HepG2 (cell line): ENCODE measurements around the gene TSSK2. TPM values are rescaled to one million over a fixed set of nuclear protein-coding genes. Genes with fewer than 3 reads are reported as not detected.

Experiments
- ATF7-NPFF ChIP-seq: sonication (generic); formaldehyde crosslinking; IDR thresholded peaks from 2 replicates; pipeline ENCODE4 v1.8.1; 2023; ENCODE audit warnings: mild to moderate bottlenecking, low read depth, missing genetic modification reagents, moderate library complexity
- FOSL1 ChIP-seq: sonication (generic); formaldehyde crosslinking; IDR thresholded peaks from 2 replicates; pipeline ENCODE4 v1.9.0; 2021; ENCODE audit warnings: missing genetic modification reagents, borderline replicate concordance
- GABPB1 ChIP-seq: IDR thresholded peaks from 2 replicates; pipeline ENCODE4 v1.6.1; 2016; ENCODE audit warnings: mild to moderate bottlenecking, missing genetic modification reagents, moderate library complexity, missing compliant biosample characterization
- HNRNPK ChIP-seq: fragments of 200-400 bp; formaldehyde crosslinking; IDR thresholded peaks from 2 replicates; pipeline ENCODE4 v1.6.1; 2018; ENCODE audit warnings: low read length, low read depth, moderate library complexity, mild to moderate bottlenecking; ENCODE audit not compliant: poor library complexity, severe bottlenecking
- HOXA3 ChIP-seq: sonication (generic); formaldehyde crosslinking; IDR thresholded peaks from 2 replicates; pipeline ENCODE4 v1.5.0; 2020; ENCODE audit warnings: missing genetic modification reagents
- NFYB ChIP-seq: sonication (generic); formaldehyde crosslinking; IDR thresholded peaks from 2 replicates; pipeline ENCODE4 v1.4.0; 2020; ENCODE audit warnings: missing genetic modification reagents
- RBM22 ChIP-seq: fragments of 200-400 bp; formaldehyde crosslinking; optimal IDR thresholded peaks from 2 replicates; pipeline ENCODE3; 2017; ENCODE audit warnings: mild to moderate bottlenecking, low read length, moderate library complexity
- RBM39 ChIP-seq: fragments of 200-400 bp; formaldehyde crosslinking; IDR thresholded peaks from one replicate; pipeline ENCODE4 v1.6.1; 2018; ENCODE audit warnings: antibody characterized with exemption, mild to moderate bottlenecking, low read depth, low read length; ENCODE audit not compliant: poor library complexity, severe bottlenecking
- SATB2 ChIP-seq: sonication (generic); formaldehyde crosslinking; IDR thresholded peaks from 2 replicates; pipeline ENCODE4 v1.5.0; 2020; ENCODE audit warnings: missing genetic modification reagents
- ZNF549 ChIP-seq: sonication (generic); formaldehyde crosslinking; IDR thresholded peaks from 2 replicates; pipeline ENCODE4 v1.5.0; 2020; ENCODE audit warnings: missing genetic modification reagents
- ZNF598 ChIP-seq: sonication (generic); formaldehyde crosslinking; IDR thresholded peaks from 2 replicates; pipeline ENCODE4 v1.5.1; 2020; ENCODE audit warnings: mild to moderate bottlenecking, missing genetic modification reagents, borderline replicate concordance
- polyA plus RNA-seq, 8 experiments: library from polyadenylated mRNA; depleted of rRNA in 3 of 8; stranded (reverse) in 7 of 8; unstranded in 1 of 8; fragments of >200 nt; fragmentation: Illumina TruSeq in 4 of 8; extraction: Trizol in 4 of 8; gene quantifications; 2 replicates each; pipeline versions ENCODE4 v1.2.1 to v1.2.3, GENCODE V29; 2011 to 2016; ENCODE audit warnings: low read depth in 4 of 8, missing spikeins in 1 of 8, mixed read lengths in 1 of 8; ENCODE audit not compliant: insufficient read depth in 1 of 8
- total RNA-seq, 5 experiments: library from RNA; depleted of rRNA; stranded (reverse); fragments of >200 nt; fragmentation: Illumina TruSeq; extraction: Trizol; gene quantifications; 2 replicates each; pipeline ENCODE4 v1.2.3, GENCODE V29; 2016; ENCODE audit warnings: low read depth in 1 of 5
- TF ChIP-seq, protein P1 (sequence below): sonication (generic); formaldehyde crosslinking; IDR thresholded peaks from 2 replicates; pipeline ENCODE4 v1.5.0; 2020; ENCODE audit warnings: mild to moderate bottlenecking, missing genetic modification reagents
- TF ChIP-seq, protein P2 (sequence below): sonication (generic); formaldehyde crosslinking; IDR thresholded peaks from 2 replicates; pipeline ENCODE4 v1.8.0; 2022; ENCODE audit warnings: mild to moderate bottlenecking, missing genetic modification reagents, borderline replicate concordance
- TF ChIP-seq, protein P3 (sequence below): sonication (generic); formaldehyde crosslinking; IDR thresholded peaks from 2 replicates; pipeline ENCODE4 v1.5.0; 2020; ENCODE audit warnings: mild to moderate bottlenecking, missing genetic modification reagents
- TF ChIP-seq, protein P4 (sequence below): sonication (generic); formaldehyde crosslinking; IDR thresholded peaks from 2 replicates; pipeline ENCODE4 v1.5.1; 2020; ENCODE audit warnings: missing genetic modification reagents, mild to moderate bottlenecking, borderline replicate concordance
- TF ChIP-seq, protein P5 (sequence below), 2 experiments: sonication (generic) in 1 of 2; formaldehyde crosslinking in 1 of 2; IDR thresholded peaks; 2 replicates each; pipeline versions ENCODE4 v1.5.1 to v1.6.1; 2011 to 2020; ENCODE audit warnings: borderline replicate concordance in 1 of 2, low read depth in 1 of 2, low read length in 1 of 2, mild to moderate bottlenecking in 1 of 2, missing genetic modification reagents in 1 of 2, moderate library complexity in 1 of 2
- TF ChIP-seq, protein P6 (sequence below): sonication (generic); formaldehyde crosslinking; IDR thresholded peaks from 2 replicates; pipeline ENCODE4 v1.8.0; 2022; ENCODE audit warnings: mild to moderate bottlenecking, missing genetic modification reagents; ENCODE audit not compliant: insufficient replicate concordance

TSSK2 gene
- total and polyA plus RNA-seq, 2 of the 13 experiments (the other 11 are each of a cell fraction or from before 2014, with no cell fraction given): not detected

DNA sequence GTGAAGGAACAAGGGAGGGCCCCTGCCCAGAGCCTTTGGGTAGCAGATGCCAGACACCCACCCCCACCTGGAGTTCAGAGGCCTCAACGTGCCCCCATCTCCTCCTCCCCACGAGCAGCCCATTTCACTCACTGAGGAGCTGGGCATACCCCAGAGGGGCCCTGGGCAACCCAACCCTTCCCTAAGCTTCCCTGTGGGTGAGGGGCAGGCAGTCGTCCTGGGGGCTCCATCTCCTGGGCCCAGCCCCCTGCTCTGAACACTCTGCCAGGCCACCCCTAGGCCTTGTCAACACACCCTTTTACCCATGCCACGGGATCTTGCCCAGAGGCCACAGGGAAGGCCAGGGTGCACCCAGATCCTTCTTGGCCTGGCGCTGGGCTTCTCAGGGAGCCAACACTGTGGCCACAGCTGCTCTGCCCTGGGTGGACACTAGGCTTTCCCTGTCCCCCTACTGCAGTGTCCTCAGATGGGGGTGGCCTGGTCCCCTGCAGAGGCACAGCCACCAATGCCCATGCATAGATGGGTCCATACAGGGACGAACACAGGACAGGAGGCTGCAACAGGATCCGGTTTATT, 44.0 kb downstream of the TSSK2 start (continued):
- TF ChIP-seq, protein P1, sequence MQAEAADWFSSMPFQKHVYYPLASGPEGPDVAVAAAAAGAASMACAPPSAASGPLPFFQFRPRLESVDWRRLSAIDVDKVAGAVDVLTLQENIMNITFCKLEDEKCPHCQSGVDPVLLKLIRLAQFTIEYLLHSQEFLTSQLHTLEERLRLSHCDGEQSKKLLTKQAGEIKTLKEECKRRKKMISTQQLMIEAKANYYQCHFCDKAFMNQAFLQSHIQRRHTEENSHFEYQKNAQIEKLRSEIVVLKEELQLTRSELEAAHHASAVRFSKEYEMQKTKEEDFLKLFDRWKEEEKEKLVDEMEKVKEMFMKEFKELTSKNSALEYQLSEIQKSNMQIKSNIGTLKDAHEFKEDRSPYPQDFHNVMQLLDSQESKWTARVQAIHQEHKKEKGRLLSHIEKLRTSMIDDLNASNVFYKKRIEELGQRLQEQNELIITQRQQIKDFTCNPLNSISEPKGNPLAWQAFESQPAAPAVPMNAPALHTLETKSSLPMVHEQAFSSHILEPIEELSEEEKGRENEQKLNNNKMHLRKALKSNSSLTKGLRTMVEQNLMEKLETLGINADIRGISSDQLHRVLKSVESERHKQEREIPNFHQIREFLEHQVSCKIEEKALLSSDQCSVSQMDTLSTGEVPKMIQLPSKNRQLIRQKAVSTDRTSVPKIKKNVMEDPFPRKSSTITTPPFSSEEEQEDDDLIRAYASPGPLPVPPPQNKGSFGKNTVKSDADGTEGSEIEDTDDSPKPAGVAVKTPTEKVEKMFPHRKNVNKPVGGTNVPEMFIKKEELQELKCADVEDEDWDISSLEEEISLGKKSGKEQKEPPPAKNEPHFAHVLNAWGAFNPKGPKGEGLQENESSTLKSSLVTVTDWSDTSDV (CRISPR knock-in tag): no peak
- TF ChIP-seq FOSL1 (CRISPR knock-in tag): no peak
- TF ChIP-seq, protein P2, sequence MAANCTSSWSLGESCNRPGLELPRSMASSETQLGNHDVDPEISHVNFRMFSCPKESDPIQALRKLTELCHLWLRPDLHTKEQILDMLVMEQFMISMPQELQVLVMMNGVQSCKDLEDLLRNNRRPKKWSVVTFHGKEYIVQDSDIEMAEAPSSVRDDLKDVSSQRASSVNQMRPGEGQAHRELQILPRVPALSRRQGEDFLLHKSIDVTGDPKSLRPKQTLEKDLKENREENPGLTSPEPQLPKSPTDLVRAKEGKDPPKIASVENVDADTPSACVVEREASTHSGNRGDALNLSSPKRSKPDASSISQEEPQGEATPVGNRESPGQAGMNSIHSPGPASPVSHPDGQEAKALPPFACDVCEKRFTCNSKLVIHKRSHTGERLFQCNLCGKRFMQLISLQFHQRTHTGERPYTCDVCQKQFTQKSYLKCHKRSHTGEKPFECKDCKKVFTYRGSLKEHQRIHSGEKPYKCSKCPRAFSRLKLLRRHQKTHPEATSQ (CRISPR knock-in tag): no peak
- TF ChIP-seq, protein P3, sequence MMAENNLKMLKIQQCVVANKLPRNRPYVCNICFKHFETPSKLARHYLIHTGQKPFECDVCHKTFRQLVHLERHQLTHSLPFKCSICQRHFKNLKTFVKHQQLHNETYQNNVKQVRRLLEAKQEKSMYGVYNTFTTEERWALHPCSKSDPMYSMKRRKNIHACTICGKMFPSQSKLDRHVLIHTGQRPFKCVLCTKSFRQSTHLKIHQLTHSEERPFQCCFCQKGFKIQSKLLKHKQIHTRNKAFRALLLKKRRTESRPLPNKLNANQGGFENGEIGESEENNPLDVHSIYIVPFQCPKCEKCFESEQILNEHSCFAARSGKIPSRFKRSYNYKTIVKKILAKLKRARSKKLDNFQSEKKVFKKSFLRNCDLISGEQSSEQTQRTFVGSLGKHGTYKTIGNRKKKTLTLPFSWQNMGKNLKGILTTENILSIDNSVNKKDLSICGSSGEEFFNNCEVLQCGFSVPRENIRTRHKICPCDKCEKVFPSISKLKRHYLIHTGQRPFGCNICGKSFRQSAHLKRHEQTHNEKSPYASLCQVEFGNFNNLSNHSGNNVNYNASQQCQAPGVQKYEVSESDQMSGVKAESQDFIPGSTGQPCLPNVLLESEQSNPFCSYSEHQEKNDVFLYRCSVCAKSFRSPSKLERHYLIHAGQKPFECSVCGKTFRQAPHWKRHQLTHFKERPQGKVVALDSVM (CRISPR knock-in tag): no peak
- TF ChIP-seq, protein P4, sequence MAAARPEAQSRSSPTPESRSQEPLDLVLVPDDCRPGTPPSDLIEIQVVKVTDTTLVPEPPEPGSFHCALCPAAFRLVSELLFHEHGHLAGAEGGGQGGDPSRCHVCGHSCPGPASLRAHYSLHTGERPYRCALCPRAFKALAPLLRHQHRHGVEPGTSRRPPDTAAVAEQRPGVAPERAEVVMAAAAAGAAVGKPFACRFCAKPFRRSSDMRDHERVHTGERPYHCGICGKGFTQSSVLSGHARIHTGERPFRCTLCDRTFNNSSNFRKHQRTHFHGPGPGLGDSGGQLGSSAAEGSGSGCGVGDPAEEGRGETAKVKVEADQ (CRISPR knock-in tag): 0 out of 2 replicates have a peak, but pooled peaks have one; percentile 61
- TF ChIP-seq HOXA3 (CRISPR knock-in tag): 0 out of 2 replicates have a peak, but pooled peaks have one; percentile 1
- no peak for TF ChIP-seq HNRNPK
- TF ChIP-seq RBM39: no peak
- TF ChIP-seq SATB2 (CRISPR knock-in tag): no peak
- TF ChIP-seq GABPB1 (CRISPR knock-in tag): 0 out of 2 replicates have a peak, but pooled peaks have one; percentile 4
- TF ChIP-seq, protein P5, sequence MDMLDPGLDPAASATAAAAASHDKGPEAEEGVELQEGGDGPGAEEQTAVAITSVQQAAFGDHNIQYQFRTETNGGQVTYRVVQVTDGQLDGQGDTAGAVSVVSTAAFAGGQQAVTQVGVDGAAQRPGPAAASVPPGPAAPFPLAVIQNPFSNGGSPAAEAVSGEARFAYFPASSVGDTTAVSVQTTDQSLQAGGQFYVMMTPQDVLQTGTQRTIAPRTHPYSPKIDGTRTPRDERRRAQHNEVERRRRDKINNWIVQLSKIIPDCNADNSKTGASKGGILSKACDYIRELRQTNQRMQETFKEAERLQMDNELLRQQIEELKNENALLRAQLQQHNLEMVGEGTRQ (IDR thresholded peaks at IDR 0.05; ENCODE audit: low read depth, low read length): no peak
- TF ChIP-seq, protein P5 (CRISPR knock-in tag; IDR thresholded peaks at IDR 0.05; ENCODE audit: borderline replicate concordance): no peak
- TF ChIP-seq NFYB (CRISPR knock-in tag): no peak
- no peak for TF ChIP-seq ATF7-NPFF (CRISPR knock-in tag)
- TF ChIP-seq ZNF598 (CRISPR knock-in tag): no peak
- no peak for TF ChIP-seq ZNF549 (CRISPR knock-in tag)
- peak; percentile 47 for TF ChIP-seq RBM22
- TF ChIP-seq, protein P6, sequence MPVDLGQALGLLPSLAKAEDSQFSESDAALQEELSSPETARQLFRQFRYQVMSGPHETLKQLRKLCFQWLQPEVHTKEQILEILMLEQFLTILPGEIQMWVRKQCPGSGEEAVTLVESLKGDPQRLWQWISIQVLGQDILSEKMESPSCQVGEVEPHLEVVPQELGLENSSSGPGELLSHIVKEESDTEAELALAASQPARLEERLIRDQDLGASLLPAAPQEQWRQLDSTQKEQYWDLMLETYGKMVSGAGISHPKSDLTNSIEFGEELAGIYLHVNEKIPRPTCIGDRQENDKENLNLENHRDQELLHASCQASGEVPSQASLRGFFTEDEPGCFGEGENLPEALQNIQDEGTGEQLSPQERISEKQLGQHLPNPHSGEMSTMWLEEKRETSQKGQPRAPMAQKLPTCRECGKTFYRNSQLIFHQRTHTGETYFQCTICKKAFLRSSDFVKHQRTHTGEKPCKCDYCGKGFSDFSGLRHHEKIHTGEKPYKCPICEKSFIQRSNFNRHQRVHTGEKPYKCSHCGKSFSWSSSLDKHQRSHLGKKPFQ (CRISPR knock-in tag): no peak
